ENCODE results near the gene EYS.

EYS gene

DNA sequence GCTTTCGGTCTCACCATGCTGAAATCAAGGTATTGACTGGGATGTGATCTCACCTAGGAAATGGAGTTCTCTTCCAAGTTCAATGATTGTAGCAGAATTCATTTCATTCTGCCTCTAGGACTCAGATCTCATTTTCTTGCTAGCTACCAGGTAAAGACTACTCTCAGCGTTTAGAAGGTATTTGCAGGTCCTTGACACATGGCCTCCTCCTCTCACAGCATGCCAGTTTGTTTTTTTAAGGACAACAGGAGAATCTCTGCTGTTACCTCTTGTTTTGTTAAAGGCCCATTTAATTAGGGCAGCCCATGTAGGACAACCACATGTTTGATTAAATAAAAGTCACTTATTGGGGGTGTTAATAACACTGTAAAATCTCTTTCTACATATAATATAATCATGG, 757.8 kb downstream of the EYS start:
- Mint-ChIP-seq H3K27ac (no peak overlapping the region), H3K27me3 (ENCODE audit: low read depth) (no peaks in the 10 kb centered on the region), H3K9me3 (no peaks in the 10 kb centered on the region), H3K4me3 (no peak overlapping the region), H3K4me1 (no peaks in the 10 kb centered on the region), H3K36me3 (ENCODE audit: low read depth) (no peaks in the 10 kb centered on the region)
- TF ChIP-seq CTCF (IDR thresholded peaks at IDR 0.05; ENCODE audit: unreplicated experiment in 3 of 3): no peak

- Mint-ChIP-seq H3K9me3 (no peaks in the 10 kb centered on the region), H3K4me3 (no peak overlapping the region), H3K36me3 (ENCODE audit: low read depth) (no peaks in the 10 kb centered on the region), H3K4me1 (no peaks in the 10 kb centered on the region), H3K27me3 (ENCODE audit: low read depth) (no peaks in the 10 kb centered on the region), H3K27ac (no peak overlapping the region)
- TF ChIP-seq CTCF (IDR thresholded peaks at IDR 0.05; ENCODE audit: unreplicated experiment in 3 of 3): no peak
Measured at GRCh38 chr6:64948261-64948660, 758.8 kb downstream of the EYS start.

GRCh38 chr6:64945450-64945849, 761.6 kb downstream of the EYS start:
- H3K4me1 Mint-ChIP-seq: no peaks in the 10 kb centered on the region
- no peaks in the 10 kb centered on the region for H3K27me3 Mint-ChIP-seq (ENCODE audit: low read depth)
- no peak overlapping the region for H3K4me3 Mint-ChIP-seq
- TF ChIP-seq CTCF (IDR thresholded peaks at IDR 0.05; ENCODE audit: unreplicated experiment in 3 of 3): no peak
- H3K27ac Mint-ChIP-seq: no peak overlapping the region
- H3K36me3 Mint-ChIP-seq (ENCODE audit: low read depth): no peaks in the 10 kb centered on the region
- no peaks in the 10 kb centered on the region for H3K9me3 Mint-ChIP-seq

DNA sequence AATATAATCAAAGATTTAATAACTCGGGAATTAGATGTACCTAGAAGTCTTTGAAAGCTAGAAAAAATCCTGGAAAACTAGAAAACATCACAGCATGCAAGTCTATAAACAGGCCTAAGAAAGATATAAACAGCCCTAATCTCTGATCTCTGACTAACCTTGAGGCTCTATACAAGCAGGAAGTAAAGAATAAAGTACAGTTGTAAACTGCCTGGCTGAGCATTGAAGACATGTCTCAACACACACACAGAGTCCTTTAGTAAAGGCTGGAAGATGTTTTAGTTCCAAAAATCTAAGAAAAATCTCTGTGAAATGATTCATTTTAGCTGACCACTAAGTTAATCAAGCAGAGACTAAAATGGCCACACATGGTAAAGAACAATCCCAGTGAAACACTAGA, 774.5 kb downstream of the EYS start:
- Mint-ChIP-seq H3K4me1 (no peaks in the 10 kb centered on the region), H3K4me3 (no peak overlapping the region), H3K36me3 (ENCODE audit: low read depth) (no peaks in the 10 kb centered on the region), H3K27ac (no peak overlapping the region), H3K27me3 (ENCODE audit: low read depth) (no peaks in the 10 kb centered on the region), H3K9me3 (no peaks in the 10 kb centered on the region)
- no peak for TF ChIP-seq CTCF (IDR thresholded peaks at IDR 0.05; ENCODE audit: unreplicated experiment in 3 of 3)

DNA sequence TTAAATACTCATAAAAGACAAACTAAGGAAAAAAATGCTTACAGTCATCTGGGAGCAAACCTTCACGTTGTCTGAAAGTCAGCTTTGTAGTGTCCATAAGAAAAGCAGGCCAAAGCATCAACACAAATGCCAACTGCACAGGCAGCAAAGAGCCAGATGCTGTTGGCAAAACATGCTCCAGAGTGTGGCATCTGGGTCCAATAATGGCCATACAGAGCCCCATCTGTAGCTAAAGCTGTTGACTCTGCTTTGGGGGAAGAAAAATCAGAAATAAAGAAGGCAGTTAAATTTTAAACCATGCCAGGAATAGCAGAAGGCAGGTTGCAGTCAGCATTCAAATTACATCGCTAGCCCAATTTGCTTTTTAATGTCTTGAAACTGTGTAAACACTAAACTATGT, 776.3 kb downstream of the EYS start:
- no peak for TF ChIP-seq CTCF (IDR thresholded peaks at IDR 0.05; ENCODE audit: unreplicated experiment in 3 of 3)
- Mint-ChIP-seq H3K9me3 (no peaks in the 10 kb centered on the region), H3K36me3 (ENCODE audit: low read depth) (no peaks in the 10 kb centered on the region), H3K4me1 (no peaks in the 10 kb centered on the region), H3K4me3 (no peak overlapping the region), H3K27ac (no peak overlapping the region), H3K27me3 (ENCODE audit: low read depth) (no peaks in the 10 kb centered on the region)

- H3K9me3 Mint-ChIP-seq: peaks cover 2% of the 10 kb centered on the region
- H3K4me1 Mint-ChIP-seq: no peaks in the 10 kb centered on the region
- H3K4me3 Mint-ChIP-seq: no peak overlapping the region
- no peak overlapping the region for H3K27ac Mint-ChIP-seq
- H3K36me3 Mint-ChIP-seq (ENCODE audit: low read depth): no peaks in the 10 kb centered on the region
- H3K27me3 Mint-ChIP-seq (ENCODE audit: low read depth): no peaks in the 10 kb centered on the region
- TF ChIP-seq CTCF (IDR thresholded peaks at IDR 0.05; ENCODE audit: unreplicated experiment in 3 of 3): no peak
Measured at GRCh38 chr6:64926051-64926450, 781.0 kb downstream of the EYS start.

Measured in nephron (organoid).